HG03520 (cell line): ENCODE measurements around the gene FAM241B.

Experiments
- ATAC-seq: cut with Tn5 transposase; IDR thresholded peaks from one replicate; pipeline ENCODE4 v1.9.1; 2021; ENCODE audit warnings: mild to moderate bottlenecking, moderate library complexity; ENCODE audit not compliant: unreplicated experiment

FAM241B gene

GRCh38 chr10:69647126-69647525, 17.1 kb downstream of the FAM241B start:
- no peak for ATAC-seq

- ATAC-seq = no peak
Observed at GRCh38 chr10:69647819-69648218, 17.8 kb downstream of the FAM241B start.

GRCh38 chr10:69648461-69648860, 18.4 kb downstream of the FAM241B start:
- no peak for ATAC-seq

- no peak for ATAC-seq
Observed at GRCh38 chr10:69649786-69650550, 19.9 kb downstream of the FAM241B start.

GRCh38 chr10:69650589-69651261, 20.7 kb downstream of the FAM241B start:
- no peak for ATAC-seq

- no peak for ATAC-seq
Observed at GRCh38 chr10:69651362-69651761, 21.3 kb downstream of the FAM241B start.

- ATAC-seq = no peak
Observed at GRCh38 chr10:69652111-69652856, 22.2 kb downstream of the FAM241B start.

GRCh38 chr10:69652857-69653199, 22.8 kb downstream of the FAM241B start:
- no peak for ATAC-seq

- no peak for ATAC-seq
Observed at GRCh38 chr10:69653561-69653960, 23.5 kb downstream of the FAM241B start.

- no peak for ATAC-seq
Observed at GRCh38 chr10:69655124-69655867, 25.2 kb downstream of the FAM241B start.

GRCh38 chr10:69655868-69656555, 26.0 kb downstream of the FAM241B start:
- ATAC-seq = no peak

GRCh38 chr10:69656742-69657269, 26.8 kb downstream of the FAM241B start:
- no peak for ATAC-seq

GRCh38 chr10:69657430-69657829, 27.4 kb downstream of the FAM241B start:
- no peak for ATAC-seq

GRCh38 chr10:69657866-69658265, 27.8 kb downstream of the FAM241B start:
- ATAC-seq = no peak

GRCh38 chr10:69659241-69660038, 29.4 kb downstream of the FAM241B start:
- no peak for ATAC-seq

- no peak for ATAC-seq
Observed at GRCh38 chr10:69660296-69660695, 30.2 kb downstream of the FAM241B start.

- ATAC-seq = no peak
Observed at GRCh38 chr10:69661414-69662172, 31.5 kb downstream of the FAM241B start.

- no peak for ATAC-seq
Observed at GRCh38 chr10:69662173-69662877, 32.3 kb downstream of the FAM241B start.
